Left ventricle myocardium inferior (tissue), 1 donor: Measurements from ENCODE around the gene COL23A1. TPM values are rescaled to one million over a fixed set of nuclear protein-coding genes. Genes with fewer than 3 reads are reported as not detected.

ENCODE experiments used
- DNase-seq: peaks from one replicate; pipeline ENCODE4 v3.0.0-alpha.2; 2020
- H3K27ac ChIP-seq: fragments of 200-600 bp; replicated peaks from 2 replicates; pipeline ENCODE4 v1.8.0; 2021
- H3K27me3 ChIP-seq: fragments of 200-600 bp; 2 replicates; pipeline ENCODE4 v1.8.0; 2021; ENCODE audit warnings: low read depth
- H3K36me3 ChIP-seq: fragments of 200-600 bp; 2 replicates; pipeline ENCODE4 v1.8.0; 2021
- H3K4me1 ChIP-seq: fragments of 200-600 bp; 2 replicates; pipeline ENCODE4 v1.8.0; 2021
- H3K4me3 ChIP-seq: fragments of 200-600 bp; 2 replicates; pipeline ENCODE4 v1.8.0; 2021; ENCODE audit warnings: mild to moderate bottlenecking, moderate library complexity
- H3K9me3 ChIP-seq: fragments of 200-600 bp; replicated peaks from 2 replicates; pipeline ENCODE4 v1.8.0; 2021
- CTCF ChIP-seq: fragments of 200-600 bp; IDR thresholded peaks from 2 replicates; pipeline ENCODE4 v1.8.0; 2021; ENCODE audit warnings: antibody characterized with exemption, mild to moderate bottlenecking, borderline replicate concordance
- intact Hi-C: fragments of 100-400 bp; cut with micrococcal nuclease; formaldehyde crosslinking; loops from one replicate; pipeline ENCODE4 v1.11.0; 2022
- total RNA-seq: library from RNA; stranded (reverse); fragmentation: NEBNext Ultra II Directional; extraction: Animal tissue kit (Norgen Biotek cat#: 25700); gene quantifications from one replicate; pipeline ENCODE4 v1.2.1, GENCODE V29; 2021
- donor health status: DM: no; HTN: yes; CAD: no; lungs with severe emphysema.

The COL23A1 gene
- total RNA-seq, 1 donor from 2014 or later, result 27.4 TPM

GRCh38 chr5:178216088-178216534 lies 374.1 kb downstream of the COL23A1 start:
- H3K27me3 ChIP-seq, result no peaks in the 10 kb centered on the region
- no peak overlapping the region for H3K4me3 ChIP-seq
- TF ChIP-seq CTCF, result no peak
- no peaks in the 10 kb centered on the region for H3K9me3 ChIP-seq
- peaks cover 22% of the 10 kb centered on the region for H3K4me1 ChIP-seq
- intact Hi-C loops, result no loop called here
- H3K36me3 ChIP-seq, result peaks cover 90% of the 10 kb centered on the region
- DNase-seq, result no peak
- H3K27ac ChIP-seq, result no peak overlapping the region

GRCh38 chr5:178215280-178216002 lies 374.8 kb downstream of the COL23A1 start:
- Histone ChIP-seq H3K27me3 (no peaks in the 10 kb centered on the region), H3K36me3 (peaks cover 91% of the 10 kb centered on the region), H3K4me1 (peaks cover 22% of the 10 kb centered on the region), H3K9me3 (no peaks in the 10 kb centered on the region), H3K4me3 (no peak overlapping the region), H3K27ac (no peak overlapping the region)
- no peak for TF ChIP-seq CTCF
- intact Hi-C loops, result no loop called here
- DNase-seq, result no peak

- H3K9me3 ChIP-seq, result no peaks in the 10 kb centered on the region
- H3K27ac ChIP-seq, result no peak overlapping the region
- H3K4me3 ChIP-seq, result no peak overlapping the region
- H3K4me1 ChIP-seq, result peaks cover 22% of the 10 kb centered on the region
- no peak for TF ChIP-seq CTCF
- H3K27me3 ChIP-seq, result no peaks in the 10 kb centered on the region
- DNase-seq, result no peak
- intact Hi-C loops, result no loop called here
- peaks cover 91% of the 10 kb centered on the region for H3K36me3 ChIP-seq
These were observed 375.9 kb downstream of the COL23A1 start for GRCh38 chr5:178214160-178214803.

GRCh38 chr5:178213748-178214151 lies 376.4 kb downstream of the COL23A1 start:
- Histone ChIP-seq H3K36me3 (peaks cover 95% of the 10 kb centered on the region), H3K27ac (no peak overlapping the region), H3K4me1 (peaks cover 22% of the 10 kb centered on the region), H3K4me3 (no peak overlapping the region), H3K9me3 (no peaks in the 10 kb centered on the region), H3K27me3 (no peaks in the 10 kb centered on the region)
- no peak for DNase-seq
- intact Hi-C loops, result no loop called here
- no peak for TF ChIP-seq CTCF

- DNase-seq, result no peak
- no peak overlapping the region for H3K27ac ChIP-seq
- no peaks in the 10 kb centered on the region for H3K9me3 ChIP-seq
These were observed 377.2 kb downstream of the COL23A1 start for GRCh38 chr5:178213003-178213461.

More at GRCh38 chr5:178213003-178213461, 377.2 kb downstream of the COL23A1 start:
- TF ChIP-seq CTCF, result no peak
- intact Hi-C loops, result no loop called here
- Histone ChIP-seq H3K36me3 (peaks cover 95% of the 10 kb centered on the region), H3K27me3 (no peaks in the 10 kb centered on the region), H3K4me3 (no peak overlapping the region), H3K4me1 (peaks cover 26% of the 10 kb centered on the region)
